GM23338 (cell line): Measurements from ENCODE around the gene ZDHHC17. TPM values are rescaled to one million over a fixed set of nuclear protein-coding genes. Genes with fewer than 3 reads are reported as not detected.

ENCODE experiments used
- ATAC-seq: fragments of 200-7000 bp; cut with Tn5 transposase; 3 replicates; pipeline ENCODE4 v1.9.1; 2020
- DNase-seq: peaks from one replicate; pipeline ENCODE4 v3.0.0-alpha.2; 2015; ENCODE audit warnings: low spot score
- H2AFZ ChIP-seq: fragments of 200-600 bp; sonication (generic); 2 replicates; pipeline ENCODE4 v1.8.0; 2016; ENCODE audit warnings: antibody characterized with exemption, mild to moderate bottlenecking, moderate library complexity
- H3F3A ChIP-seq: fragments of 200-600 bp; sonication (generic); replicated peaks from 2 replicates; pipeline ENCODE4 v1.8.0; 2017; ENCODE audit warnings: antibody characterized with exemption, mixed run types, low read depth
- H3K27ac ChIP-seq: fragments of 200-600 bp; sonication (generic); 2 replicates; pipeline ENCODE4 v1.6.1; 2016; ENCODE audit warnings: low read depth
- H3K27me3 ChIP-seq: fragments of 200-600 bp; sonication (generic); 2 replicates; pipeline ENCODE4 v1.8.0; 2016; ENCODE audit warnings: mild to moderate bottlenecking, mixed run types, moderate library complexity; ENCODE audit not compliant: insufficient read depth
- H3K36me3 ChIP-seq: fragments of 200-600 bp; sonication (generic); 2 replicates; pipeline ENCODE4 v1.8.0; 2016; ENCODE audit warnings: mild to moderate bottlenecking; ENCODE audit not compliant: insufficient read depth
- H3K4me1 ChIP-seq: fragments of 200-600 bp; sonication (generic); 2 replicates; pipeline ENCODE4 v1.8.0; 2016; ENCODE audit warnings: mild to moderate bottlenecking, moderate library complexity; ENCODE audit not compliant: insufficient read depth
- H3K4me2 ChIP-seq: fragments of 200-600 bp; sonication (generic); 2 replicates; pipeline ENCODE4 v1.7.1; 2017; ENCODE audit warnings: mixed run types
- H3K4me3 ChIP-seq: fragments of 200-600 bp; sonication (generic); 2 replicates; pipeline ENCODE4 v1.6.1; 2016; ENCODE audit warnings: mixed run types
- H3K79me2 ChIP-seq: fragments of 200-600 bp; sonication (generic); replicated peaks from 2 replicates; pipeline ENCODE4 v1.8.0; 2017; ENCODE audit warnings: mild to moderate bottlenecking; ENCODE audit not compliant: insufficient read depth
- H3K9me2 ChIP-seq: fragments of 200-600 bp; sonication (generic); 2 replicates; pipeline ENCODE4 v1.8.0; 2017; ENCODE audit not compliant: insufficient read depth
- H4K20me1 ChIP-seq: fragments of 200-600 bp; sonication (generic); replicated peaks from 2 replicates; pipeline ENCODE4 v1.8.0; 2017; ENCODE audit warnings: mild to moderate bottlenecking; ENCODE audit not compliant: insufficient read depth
- H3K27ac Mint-ChIP-seq: 2 replicates; pipeline ENCODE4 v1.8.0; 2020; ENCODE audit warnings: inconsistent platforms, mild to moderate bottlenecking, moderate library complexity, mixed read lengths
- H3K27me3 Mint-ChIP-seq: 3 replicates; pipeline ENCODE4 v1.8.0; 2022; ENCODE audit warnings: low read depth, mild to moderate bottlenecking, moderate library complexity, mixed read lengths, inconsistent platforms; ENCODE audit not compliant: insufficient read depth, poor library complexity
- H3K36me3 Mint-ChIP-seq: 3 replicates; pipeline ENCODE4 v1.8.0; 2021; ENCODE audit warnings: low read depth, mild to moderate bottlenecking, inconsistent platforms, moderate library complexity, mixed read lengths
- H3K4me1 Mint-ChIP-seq: 3 replicates; pipeline ENCODE4 v1.8.0; 2020; ENCODE audit warnings: mild to moderate bottlenecking, inconsistent platforms, mixed read lengths
- H3K4me3 Mint-ChIP-seq: 3 replicates; pipeline ENCODE4 v1.8.0; 2021; ENCODE audit warnings: moderate library complexity, mild to moderate bottlenecking, inconsistent platforms, mixed read lengths
- H3K9me3 Mint-ChIP-seq: 3 replicates; pipeline ENCODE4 v1.8.0; 2020; ENCODE audit warnings: moderate library complexity, mild to moderate bottlenecking, inconsistent platforms, mixed read lengths
- CREB1 ChIP-seq: fragments of 250-450 bp; sonication (Bioruptor Pico); IDR thresholded peaks from 2 replicates; pipeline ENCODE4 v1.5.0; 2020; ENCODE audit warnings: low read depth, mild to moderate bottlenecking, moderate library complexity
- CTCF ChIP-seq, 2 experiments: fragments of 200-600 bp in 1 of 2; sonication (generic) in 1 of 2; conservative IDR thresholded peaks; 2 replicates each; pipeline versions ENCODE4 v1.5.1 to v1.6.1; 2016 to 2017; ENCODE audit warnings: antibody characterized with exemption in 2 of 2, low read depth in 2 of 2, mild to moderate bottlenecking in 2 of 2, moderate library complexity in 1 of 2
- EZH2 ChIP-seq: fragments of 200-600 bp; sonication (generic); IDR thresholded peaks from one replicate; pipeline ENCODE4 v1.8.0; 2017; ENCODE audit warnings: antibody characterized with exemption, mild to moderate bottlenecking, low read depth; ENCODE audit not compliant: unreplicated experiment
- EZH2phosphoT487 ChIP-seq: fragments of 200-600 bp; sonication (generic); IDR thresholded peaks from one replicate; pipeline ENCODE4 v1.8.1; 2018; ENCODE audit warnings: antibody characterized with exemption; ENCODE audit not compliant: unreplicated experiment
- JUNB ChIP-seq: IDR thresholded peaks from one replicate; pipeline ENCODE4 v1.6.1; 2016; ENCODE audit warnings: antibody characterized with exemption; ENCODE audit not compliant: unreplicated experiment
- NANOG ChIP-seq: IDR thresholded peaks from 2 replicates; pipeline ENCODE4 v1.6.1; 2016; ENCODE audit warnings: antibody characterized with exemption, borderline replicate concordance
- POLR2AphosphoS5 ChIP-seq: IDR thresholded peaks from 2 replicates; pipeline ENCODE4 v1.6.1; 2016; ENCODE audit warnings: antibody characterized with exemption, low read depth
- REST ChIP-seq: IDR thresholded peaks from one replicate; pipeline ENCODE4 v1.6.1; 2018; ENCODE audit warnings: antibody characterized with exemption; ENCODE audit not compliant: unreplicated experiment
- STAT1 ChIP-seq: IDR thresholded peaks from one replicate; pipeline ENCODE4 v1.6.1; 2016; ENCODE audit warnings: antibody characterized with exemption; ENCODE audit not compliant: unreplicated experiment
- ZNF114 ChIP-seq: fragments of 250-450 bp; sonication (Bioruptor Pico); IDR thresholded peaks from 2 replicates; pipeline ENCODE4 v1.5.0; 2020; ENCODE audit warnings: mild to moderate bottlenecking, moderate library complexity
- ZNF331 ChIP-seq: fragments of 250-450 bp; sonication (Bioruptor Pico); IDR thresholded peaks from 2 replicates; pipeline ENCODE4 v1.5.0; 2020; ENCODE audit warnings: low read depth, mild to moderate bottlenecking, moderate library complexity
- polyA plus RNA-seq: library from polyadenylated mRNA; unstranded; fragments of >200 nt; fragmentation: Nextera tagmentation; extraction: Ambion mirVana; gene quantifications from 2 replicates; pipeline ENCODE4 v1.2.1, GENCODE V29; 2016
- total RNA-seq: library from RNA; depleted of rRNA; stranded (reverse); fragments of >200 nt; shearing (Covaris generic); gene quantifications from 2 replicates; pipeline ENCODE4 v1.2.3, GENCODE V29; 2014
- TF ChIP-seq, protein P1 (sequence below): IDR thresholded peaks from 2 replicates; pipeline ENCODE4 v1.6.1; 2016; ENCODE audit warnings: antibody characterized with exemption

Gene ZDHHC17
- total and polyA plus RNA-seq, 2 experiments from 2014 or later, result 15.7 to 43.5 TPM

DNA sequence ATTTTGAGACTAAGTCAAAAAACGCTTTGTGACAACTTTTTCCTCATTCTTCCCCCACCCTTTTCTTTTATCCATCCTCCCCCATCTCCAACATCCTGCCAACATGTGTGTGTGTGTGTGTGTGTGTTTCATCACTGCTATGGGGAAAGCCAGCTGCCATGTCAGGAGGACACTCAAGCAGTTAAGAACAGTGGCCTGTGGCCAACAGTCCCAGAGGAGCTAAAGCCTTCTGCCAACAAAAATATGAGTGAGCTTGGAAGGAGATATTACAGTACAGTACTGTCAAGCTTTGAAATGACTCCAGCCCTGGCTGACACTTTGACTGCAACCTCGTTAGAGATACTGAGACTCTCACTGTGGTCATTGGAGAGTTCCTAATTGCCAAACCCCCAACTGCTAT lies 119.9 kb downstream of the ZDHHC17 start (continued):
- TF ChIP-seq POLR2AphosphoS5 (no peak), CREB1 (CRISPR knock-in tag) (no peak), NANOG (no peak), STAT1 (no peak)

DNA sequence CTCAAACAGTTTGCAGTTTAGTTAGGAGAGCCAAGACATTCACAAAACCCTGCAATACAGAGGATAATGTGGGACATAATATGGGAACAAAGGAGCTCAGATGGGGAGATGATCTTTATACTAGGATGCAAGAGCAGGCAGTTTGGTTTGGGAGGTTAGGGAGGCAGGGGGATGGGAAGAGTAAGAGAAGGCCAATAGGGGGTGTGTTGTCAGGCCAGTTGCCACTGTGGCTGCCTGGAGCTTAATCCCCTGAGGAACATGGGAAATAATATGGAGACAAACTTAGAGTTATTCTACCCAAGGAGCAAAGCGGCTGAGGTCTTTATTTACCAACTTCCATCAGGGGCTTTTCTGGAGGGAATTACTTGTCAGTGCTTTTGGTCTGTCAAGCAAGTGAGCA lies 124.9 kb downstream of the ZDHHC17 start:
- no peak overlapping the region for H3K4me2 ChIP-seq
- no peak overlapping the region for H3K27ac Mint-ChIP-seq
- H3K4me1 ChIP-seq, result peaks cover 22% of the 10 kb centered on the region
- peak overlapping the region; percentile 94 for H2AFZ ChIP-seq
- H3K79me2 ChIP-seq, result no peaks in the 10 kb centered on the region
- DNase-seq (no peak), ATAC-seq (peak; percentile 67)
- no peak for TF ChIP-seq CREB1 (CRISPR knock-in tag)
- TF ChIP-seq EZH2, result no peak
- no peak for TF ChIP-seq CTCF (conservative IDR thresholded peaks at IDR 0.05; ENCODE audit: low read depth in 2 of 2)
- H3K36me3 ChIP-seq, result no peaks in the 10 kb centered on the region
- no peak overlapping the region for H3K4me3 ChIP-seq
- H3K27ac ChIP-seq, result no peak overlapping the region
- no peaks in the 10 kb centered on the region for H3K9me2 ChIP-seq
- H3K9me3 Mint-ChIP-seq, result peaks cover 3% of the 10 kb centered on the region
- H3K27me3 Mint-ChIP-seq, result peaks cover 3% of the 10 kb centered on the region
- no peaks in the 10 kb centered on the region for H3F3A ChIP-seq
- peaks cover 28% of the 10 kb centered on the region for H3K4me1 Mint-ChIP-seq
- H3K27me3 ChIP-seq, result no peaks in the 10 kb centered on the region
- no peaks in the 10 kb centered on the region for H4K20me1 ChIP-seq
- H3K36me3 Mint-ChIP-seq, result peaks cover 2% of the 10 kb centered on the region; the same call in 1 of the 3 replicates
- no peak overlapping the region for H3K4me3 Mint-ChIP-seq

- H3K27ac ChIP-seq, result no peak overlapping the region
- peaks cover 3% of the 10 kb centered on the region for H3K27me3 Mint-ChIP-seq
- no peak for DNase-seq
- peaks cover 17% of the 10 kb centered on the region for H3K9me3 Mint-ChIP-seq
- H3K9me2 ChIP-seq, result no peaks in the 10 kb centered on the region
- 0 out of 2 replicates have a peak overlapping the region, but pooled peaks have one; percentile 13 for H2AFZ ChIP-seq
- peaks cover 10% of the 10 kb centered on the region; the same call in 2 of the 3 replicates for H3K36me3 Mint-ChIP-seq
- no peaks in the 10 kb centered on the region for H3K79me2 ChIP-seq
- no peaks in the 10 kb centered on the region for H3K27me3 ChIP-seq
- H3K4me3 Mint-ChIP-seq, result no peak overlapping the region
- H3F3A ChIP-seq, result no peaks in the 10 kb centered on the region
- H4K20me1 ChIP-seq, result no peaks in the 10 kb centered on the region
- H3K4me3 ChIP-seq, result no peak overlapping the region
- peaks cover 28% of the 10 kb centered on the region for H3K4me1 Mint-ChIP-seq
- no peak overlapping the region for H3K27ac Mint-ChIP-seq
- peaks cover 22% of the 10 kb centered on the region for H3K4me1 ChIP-seq
- ATAC-seq, result peak; percentile 46
- no peak overlapping the region for H3K4me2 ChIP-seq
- no peaks in the 10 kb centered on the region for H3K36me3 ChIP-seq
- TF ChIP-seq, protein P1, sequence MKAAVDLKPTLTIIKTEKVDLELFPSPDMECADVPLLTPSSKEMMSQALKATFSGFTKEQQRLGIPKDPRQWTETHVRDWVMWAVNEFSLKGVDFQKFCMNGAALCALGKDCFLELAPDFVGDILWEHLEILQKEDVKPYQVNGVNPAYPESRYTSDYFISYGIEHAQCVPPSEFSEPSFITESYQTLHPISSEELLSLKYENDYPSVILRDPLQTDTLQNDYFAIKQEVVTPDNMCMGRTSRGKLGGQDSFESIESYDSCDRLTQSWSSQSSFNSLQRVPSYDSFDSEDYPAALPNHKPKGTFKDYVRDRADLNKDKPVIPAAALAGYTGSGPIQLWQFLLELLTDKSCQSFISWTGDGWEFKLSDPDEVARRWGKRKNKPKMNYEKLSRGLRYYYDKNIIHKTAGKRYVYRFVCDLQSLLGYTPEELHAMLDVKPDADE, result no peak
- TF ChIP-seq CTCF (conservative IDR thresholded peaks at IDR 0.05; ENCODE audit: low read depth in 2 of 2) (no peak), CREB1 (CRISPR knock-in tag) (no peak), NANOG (no peak), EZH2 (no peak), ZNF114 (CRISPR knock-in tag) (no peak), POLR2AphosphoS5 (no peak), JUNB (no peak), ZNF331 (CRISPR knock-in tag) (no peak), EZH2phosphoT487 (no peak), REST (no peak)
Measured at GRCh38 chr12:76890151-76891143, 126.5 kb downstream of the ZDHHC17 start.
